Activated T-cell treated with anti-CD3 and anti-CD28 coated beads for 4 hours (primary cell): Measurements from ENCODE around the gene HFM1.
A peak's percentile ranks its signal among the peaks of the same experiment; 100 is the strongest.
"Not testable (repeated sequence)": the region's sequence is repeated elsewhere in the genome, so short reads cannot be mapped to it uniquely, and the experiment has no call there.

ENCODE experiments used
- DNase-seq: peaks from one replicate; pipeline ENCODE4 v3.0.0-alpha.2; 2020

The HFM1 gene

GRCh38 chr1:91345395-91346005 lies 59.1 kb downstream of the HFM1 start:
- no peak for DNase-seq

- no peak for DNase-seq
These were observed 66.1 kb downstream of the HFM1 start for GRCh38 chr1:91338501-91338900.

- no peak for DNase-seq
These were observed 69.0 kb downstream of the HFM1 start for GRCh38 chr1:91335603-91336002.

GRCh38 chr1:91334856-91335255 lies 69.8 kb downstream of the HFM1 start:
- DNase-seq, result no peak

- no peak for DNase-seq
These were observed 79.2 kb downstream of the HFM1 start for GRCh38 chr1:91325456-91325855.

- DNase-seq, result no peak
These were observed 90.0 kb downstream of the HFM1 start for GRCh38 chr1:91314643-91315042.

- no peak for DNase-seq
These were observed 93.0 kb downstream of the HFM1 start for GRCh38 chr1:91311672-91312071.

GRCh38 chr1:91308544-91308943 lies 96.1 kb downstream of the HFM1 start:
- no peak for DNase-seq

- no peak for DNase-seq
These were observed 96.7 kb downstream of the HFM1 start for GRCh38 chr1:91307784-91308409.

GRCh38 chr1:91303165-91303564 lies 101.5 kb downstream of the HFM1 start:
- no peak for DNase-seq

GRCh38 chr1:91288843-91289553 lies 115.6 kb downstream of the HFM1 start:
- DNase-seq, result not testable (repeated sequence)

- not testable (repeated sequence) for DNase-seq
These were observed 117.7 kb downstream of the HFM1 start for GRCh38 chr1:91286962-91287317.

- DNase-seq, result not testable (repeated sequence)
These were observed 118.2 kb downstream of the HFM1 start for GRCh38 chr1:91286259-91286961.

GRCh38 chr1:91283421-91283726 lies 121.3 kb downstream of the HFM1 start:
- DNase-seq, result no peak

- peak; percentile 6 for DNase-seq
These were observed 121.8 kb downstream of the HFM1 start for GRCh38 chr1:91282695-91283420.

GRCh38 chr1:91281782-91282181 lies 122.9 kb downstream of the HFM1 start:
- no peak for DNase-seq

GRCh38 chr1:91278754-91279153 lies 125.9 kb downstream of the HFM1 start:
- no peak for DNase-seq

- DNase-seq, result no peak
These were observed 130.8 kb downstream of the HFM1 start for GRCh38 chr1:91273875-91274274.

GRCh38 chr1:91261655-91262054 lies 143.0 kb downstream of the HFM1 start:
- DNase-seq, result no peak

GRCh38 chr1:91245435-91245834 lies 159.2 kb downstream of the HFM1 start:
- no peak for DNase-seq

GRCh38 chr1:91244737-91245136 lies 159.9 kb downstream of the HFM1 start:
- DNase-seq, result no peak

GRCh38 chr1:91243171-91243570 lies 161.5 kb downstream of the HFM1 start:
- no peak for DNase-seq

- DNase-seq, result no peak
These were observed 170.5 kb downstream of the HFM1 start for GRCh38 chr1:91234181-91234580.
